Fibroblast of lung (primary cell): Measurements from ENCODE around the gene HSD3B7.

Experiments used
- EZH2 ChIP-seq: IDR thresholded peaks from 2 replicates; pipeline ENCODE4 v1.5.1; 2012; ENCODE audit warnings: low read length, control low read depth, mild to moderate bottlenecking; ENCODE audit errors: missing control alignments
- TF ChIP-seq, protein P1 (sequence below), 2 donors: IDR thresholded peaks in 1 of 2; conservative IDR thresholded peaks in 1 of 2; 1 replicate in 1 of 2; 2 replicates in 1 of 2; pipeline ENCODE4 v1.5.1; 2011 to 2012; ENCODE audit warnings: low read length in 2 of 2, control low read depth in 1 of 2, inconsistent platforms in 1 of 2, low read depth in 1 of 2, mild to moderate bottlenecking in 1 of 2

DNA sequence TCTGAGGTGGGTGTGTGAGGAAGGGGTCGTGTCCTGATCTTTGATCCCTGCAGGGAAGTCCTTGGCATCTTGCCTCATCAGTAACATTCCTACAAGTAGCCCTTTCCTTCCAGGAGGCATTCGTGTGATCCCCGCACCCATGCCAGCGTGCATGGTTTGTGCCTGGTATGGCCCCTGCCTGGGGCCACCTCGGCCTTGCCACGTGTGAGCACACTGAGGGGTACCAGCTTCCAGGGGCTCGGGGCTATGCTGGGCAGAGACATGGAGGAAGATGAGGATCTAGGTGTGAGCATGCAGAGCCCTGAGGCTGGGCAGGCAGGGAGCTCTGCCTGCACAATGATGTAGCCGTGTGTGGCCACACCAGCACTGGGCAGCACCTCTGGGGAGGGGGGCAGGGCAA lies 6.0 kb downstream of the HSD3B7 start:
- TF ChIP-seq, protein P1, sequence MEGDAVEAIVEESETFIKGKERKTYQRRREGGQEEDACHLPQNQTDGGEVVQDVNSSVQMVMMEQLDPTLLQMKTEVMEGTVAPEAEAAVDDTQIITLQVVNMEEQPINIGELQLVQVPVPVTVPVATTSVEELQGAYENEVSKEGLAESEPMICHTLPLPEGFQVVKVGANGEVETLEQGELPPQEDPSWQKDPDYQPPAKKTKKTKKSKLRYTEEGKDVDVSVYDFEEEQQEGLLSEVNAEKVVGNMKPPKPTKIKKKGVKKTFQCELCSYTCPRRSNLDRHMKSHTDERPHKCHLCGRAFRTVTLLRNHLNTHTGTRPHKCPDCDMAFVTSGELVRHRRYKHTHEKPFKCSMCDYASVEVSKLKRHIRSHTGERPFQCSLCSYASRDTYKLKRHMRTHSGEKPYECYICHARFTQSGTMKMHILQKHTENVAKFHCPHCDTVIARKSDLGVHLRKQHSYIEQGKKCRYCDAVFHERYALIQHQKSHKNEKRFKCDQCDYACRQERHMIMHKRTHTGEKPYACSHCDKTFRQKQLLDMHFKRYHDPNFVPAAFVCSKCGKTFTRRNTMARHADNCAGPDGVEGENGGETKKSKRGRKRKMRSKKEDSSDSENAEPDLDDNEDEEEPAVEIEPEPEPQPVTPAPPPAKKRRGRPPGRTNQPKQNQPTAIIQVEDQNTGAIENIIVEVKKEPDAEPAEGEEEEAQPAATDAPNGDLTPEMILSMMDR (conservative IDR thresholded peaks at IDR 0.05 in 1 of 2, IDR thresholded peaks at IDR 0.05 in 1 of 2; ENCODE audit: low read depth in 1 of 2, low read length in 2 of 2): no peak
- TF ChIP-seq EZH2: no peak
